GM18519 (cell line): Measurements from ENCODE around the gene HORMAD1.
"Not testable (repeated sequence)": the region's sequence is repeated elsewhere in the genome, so short reads cannot be mapped to it uniquely, and the experiment has no call there.

Experiments
- ATAC-seq: cut with Tn5 transposase; IDR thresholded peaks from one replicate; pipeline ENCODE4 v1.9.1; 2021; ENCODE audit warnings: mild to moderate bottlenecking, moderate library complexity; ENCODE audit not compliant: unreplicated experiment, low FRiP score

Gene HORMAD1

GRCh38 chr1:150720703-150721102 lies at the start of gene HORMAD1:
TSS of gene HORMAD1 (minus strand) at chr1:150720895. CDS start at chr1:150719505, 1,390 bp downstream.
- ATAC-seq: no peak

- ATAC-seq: not testable (repeated sequence)
Measured at GRCh38 chr1:150767704-150768103, 47.0 kb upstream of the HORMAD1 start.

- not testable (repeated sequence) for ATAC-seq
Measured at GRCh38 chr1:150765977-150766301, 45.2 kb upstream of the HORMAD1 start.

GRCh38 chr1:150765296-150765976 lies 44.7 kb upstream of the HORMAD1 start, which contains the start of gene CTSS:
TSS of gene CTSS (minus strand) at chr1:150765778. CDS start at chr1:150764763, 1,015 bp downstream.
- peak; percentile 73 for ATAC-seq

GRCh38 chr1:150764617-150765101 lies 44.0 kb upstream of the HORMAD1 start:
- no peak for ATAC-seq

- no peak for ATAC-seq
Measured at GRCh38 chr1:150763018-150763417, 42.3 kb upstream of the HORMAD1 start.

GRCh38 chr1:150762552-150762951 lies 41.9 kb upstream of the HORMAD1 start:
- ATAC-seq: no peak

- no peak for ATAC-seq
Measured at GRCh38 chr1:150761801-150762200, 41.1 kb upstream of the HORMAD1 start.

- no peak for ATAC-seq
Measured at GRCh38 chr1:150760013-150760412, 39.3 kb upstream of the HORMAD1 start.

GRCh38 chr1:150753416-150753815 lies 32.7 kb upstream of the HORMAD1 start:
- ATAC-seq: no peak

- ATAC-seq: no peak
Measured at GRCh38 chr1:150751443-150751842, 30.7 kb upstream of the HORMAD1 start.

- ATAC-seq: no peak
Measured at GRCh38 chr1:150749720-150750311, 29.1 kb upstream of the HORMAD1 start.

GRCh38 chr1:150748878-150749719 lies 28.4 kb upstream of the HORMAD1 start:
- ATAC-seq: no peak

GRCh38 chr1:150730130-150730721 lies 9.5 kb upstream of the HORMAD1 start:
- no peak for ATAC-seq

- ATAC-seq: no peak
Measured at GRCh38 chr1:150724336-150724735, 3.6 kb upstream of the HORMAD1 start.

- no peak for ATAC-seq
Measured at GRCh38 chr1:150720098-150720497, 597 bp downstream of the HORMAD1 start.

GRCh38 chr1:150718225-150718891 lies 2.3 kb downstream of the HORMAD1 start:
- ATAC-seq: no peak

- not testable (repeated sequence) for ATAC-seq
Measured at GRCh38 chr1:150709031-150709430, 11.7 kb downstream of the HORMAD1 start.

GRCh38 chr1:150708595-150708994 lies 12.1 kb downstream of the HORMAD1 start:
- ATAC-seq: no peak

- no peak for ATAC-seq
Measured at GRCh38 chr1:150706091-150706490, 14.6 kb downstream of the HORMAD1 start.
